ENCODE results near the gene EFCAB6. TPM values are rescaled to one million over a fixed set of nuclear protein-coding genes. Genes with fewer than 3 reads are reported as not detected.

Gene EFCAB6
- total and polyA plus RNA-seq, 11 donors: 0.53 to 2.3 (median 1.5) TPM

DNA sequence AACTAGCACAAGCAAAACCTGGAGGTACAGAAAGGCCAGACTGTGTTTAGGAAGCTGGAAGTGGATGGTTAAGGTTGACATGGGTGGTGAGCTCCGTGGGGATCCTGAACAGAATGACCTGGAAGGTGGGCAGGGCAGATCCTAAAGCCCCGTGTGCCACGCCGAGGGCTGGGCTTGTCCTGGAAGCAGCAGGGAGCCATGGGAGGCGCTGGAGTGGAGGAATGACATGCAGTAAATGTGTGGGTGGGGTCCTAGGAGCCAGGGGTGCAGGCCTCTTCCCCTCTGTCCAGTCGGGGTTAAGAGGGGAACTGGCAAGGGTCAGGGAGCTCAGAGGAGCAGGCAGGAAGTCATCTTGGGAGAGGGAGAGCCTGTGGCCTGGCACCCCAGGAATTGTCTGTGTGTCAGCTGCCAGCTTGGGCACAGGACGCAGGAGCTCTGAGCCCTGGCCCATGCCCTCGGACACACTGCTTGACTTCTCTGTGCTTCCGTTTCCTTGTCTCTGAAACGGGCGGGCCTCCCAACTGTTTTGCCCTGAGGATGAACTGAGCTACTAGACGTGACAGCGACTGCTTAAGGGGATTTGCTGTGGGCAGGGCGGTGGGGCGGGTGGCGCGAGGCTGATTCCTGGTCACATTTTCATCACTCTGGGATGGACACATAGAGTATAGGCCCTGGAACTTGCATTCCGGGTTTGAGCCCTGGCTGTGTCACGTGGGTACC, 324.6 kb downstream of the EFCAB6 start:
- no peak for TF ChIP-seq POLR2A (IDR thresholded peaks at IDR 0.05)
- TF ChIP-seq, protein P1, sequence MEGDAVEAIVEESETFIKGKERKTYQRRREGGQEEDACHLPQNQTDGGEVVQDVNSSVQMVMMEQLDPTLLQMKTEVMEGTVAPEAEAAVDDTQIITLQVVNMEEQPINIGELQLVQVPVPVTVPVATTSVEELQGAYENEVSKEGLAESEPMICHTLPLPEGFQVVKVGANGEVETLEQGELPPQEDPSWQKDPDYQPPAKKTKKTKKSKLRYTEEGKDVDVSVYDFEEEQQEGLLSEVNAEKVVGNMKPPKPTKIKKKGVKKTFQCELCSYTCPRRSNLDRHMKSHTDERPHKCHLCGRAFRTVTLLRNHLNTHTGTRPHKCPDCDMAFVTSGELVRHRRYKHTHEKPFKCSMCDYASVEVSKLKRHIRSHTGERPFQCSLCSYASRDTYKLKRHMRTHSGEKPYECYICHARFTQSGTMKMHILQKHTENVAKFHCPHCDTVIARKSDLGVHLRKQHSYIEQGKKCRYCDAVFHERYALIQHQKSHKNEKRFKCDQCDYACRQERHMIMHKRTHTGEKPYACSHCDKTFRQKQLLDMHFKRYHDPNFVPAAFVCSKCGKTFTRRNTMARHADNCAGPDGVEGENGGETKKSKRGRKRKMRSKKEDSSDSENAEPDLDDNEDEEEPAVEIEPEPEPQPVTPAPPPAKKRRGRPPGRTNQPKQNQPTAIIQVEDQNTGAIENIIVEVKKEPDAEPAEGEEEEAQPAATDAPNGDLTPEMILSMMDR (IDR thresholded peaks at IDR 0.05): no peak
- intact Hi-C loops (cut with DNase I): no loop called here
- H3K4me1 ChIP-seq: peaks cover 0 to 3% (median 0%) of the 10 kb centered on the region in 12 donors
- H3K36me3 ChIP-seq: no peaks in the 10 kb centered on the region
- 65 to 71% (median 67%) methylated on average over 16 to 19 of the region's 19 CpGs for WGBS, 4 donors
- H3K27me3 ChIP-seq: peaks cover 0 to 30% (median 3%) of the 10 kb centered on the region in 9 donors
- ATAC-seq: no peak
- no peak overlapping the region for H3K27ac ChIP-seq
- no peaks in the 10 kb centered on the region for H3K9me3 ChIP-seq
- H3K4me3 ChIP-seq: no peak overlapping the region
- no peak for DNase-seq

DNA sequence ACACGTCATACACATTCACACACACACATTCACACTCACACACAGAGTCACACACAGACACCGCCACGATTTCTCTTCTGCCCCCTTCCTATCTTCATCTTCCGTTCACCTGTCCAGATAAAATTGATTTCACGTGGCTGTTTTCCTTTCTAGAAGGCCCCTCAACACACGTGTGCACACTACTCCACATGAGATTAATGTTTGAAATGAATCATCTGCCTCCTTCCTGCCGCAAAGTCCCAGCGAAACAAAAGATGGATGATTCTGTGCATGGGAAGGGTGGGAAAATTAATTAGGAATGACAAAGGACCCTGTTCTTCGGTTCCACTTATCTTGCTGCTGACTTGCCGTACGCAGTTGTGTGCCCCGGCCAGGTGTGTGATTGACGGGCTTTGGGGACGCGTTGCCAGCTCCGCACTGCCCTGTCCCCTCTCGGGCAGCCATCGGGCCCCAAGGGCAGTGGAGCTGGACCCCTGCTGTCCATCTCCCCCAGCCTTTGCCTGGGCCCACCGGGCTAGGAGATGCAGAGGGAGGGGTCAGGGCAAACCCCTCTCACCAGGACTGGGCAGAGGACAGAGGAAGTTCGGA, 326.5 kb downstream of the EFCAB6 start:
- DNase-seq (no peak), ATAC-seq (no peak)
- intact Hi-C loops (cut with DNase I): no loop called here
- Histone ChIP-seq H3K36me3 (no peaks in the 10 kb centered on the region), H3K4me1 (peaks cover 0 to 3% (median 0%) of the 10 kb centered on the region in 12 donors), H3K27me3 (peaks cover 0 to 33% (median 3%) of the 10 kb centered on the region in 9 donors), H3K9me3 (no peaks in the 10 kb centered on the region), H3K4me3 (no peak overlapping the region), H3K27ac (no peak overlapping the region)
- no peak for TF ChIP-seq POLR2A (IDR thresholded peaks at IDR 0.05)
- TF ChIP-seq, protein P1 (IDR thresholded peaks at IDR 0.05): no peak
- WGBS, 4 donors: 65 to 75% (median 68%) methylated on average over 20 of the region's 20 CpGs

DNA sequence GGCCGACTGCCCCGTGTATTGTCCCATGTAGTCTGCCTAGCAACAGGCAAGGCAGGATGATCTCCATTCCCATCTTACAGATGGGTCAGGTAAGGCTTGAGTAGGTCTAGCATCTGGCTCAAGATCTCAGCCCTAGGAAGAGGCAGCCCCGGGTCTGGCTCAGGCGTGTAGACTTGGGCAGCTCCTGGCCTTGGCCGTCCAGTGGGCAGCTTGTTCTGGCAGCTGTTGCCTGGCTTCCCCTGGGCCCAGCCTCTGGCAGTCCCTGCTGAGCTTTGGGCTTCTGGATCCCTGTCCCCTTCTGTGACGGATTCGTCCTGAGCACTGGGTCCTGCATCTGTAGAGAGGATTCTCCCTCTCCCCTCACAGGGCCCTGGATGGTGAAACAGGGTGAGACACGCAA, 327.9 kb downstream of the EFCAB6 start:
- Histone ChIP-seq H3K36me3 (no peaks in the 10 kb centered on the region), H3K27me3 (peaks cover 0 to 29% (median 3%) of the 10 kb centered on the region in 9 donors), H3K4me3 (no peak overlapping the region), H3K9me3 (no peaks in the 10 kb centered on the region), H3K27ac (no peak overlapping the region), H3K4me1 (peaks cover 0 to 3% (median 0%) of the 10 kb centered on the region in 12 donors)
- intact Hi-C loops (cut with DNase I): loop anchor here in 1 of 10 donors (5.0 kb wide), 1 partner anchor 358 kb away; no protein-coding TSS in a partner anchor
- ATAC-seq: no peak
- TF ChIP-seq POLR2A (IDR thresholded peaks at IDR 0.05): no peak
- TF ChIP-seq, protein P1 (IDR thresholded peaks at IDR 0.05): no peak
- no peak for DNase-seq
- 78 to 90% (median 82%) methylated on average over 6 to 8 of the region's 8 CpGs for WGBS, 4 donors

DNA sequence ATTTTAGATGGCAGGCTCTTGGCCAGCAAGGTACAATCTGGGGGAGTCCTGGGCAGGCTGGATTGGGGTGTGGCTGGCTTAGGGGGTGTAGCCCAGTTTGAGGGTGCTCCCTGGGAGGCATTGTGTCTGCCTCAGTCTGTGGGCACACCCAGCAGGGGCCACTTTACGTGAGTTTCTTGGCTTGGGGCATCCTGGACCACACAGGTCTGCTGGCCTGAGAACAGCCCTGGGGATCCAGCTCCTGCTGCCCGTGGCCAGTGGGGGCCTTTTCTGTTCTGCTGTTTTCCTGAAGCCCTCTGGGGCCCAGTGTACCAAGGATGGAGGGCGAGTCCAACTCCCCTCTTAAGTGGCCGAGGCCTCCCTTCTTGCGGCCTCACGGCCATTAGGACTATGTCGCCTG, 328.4 kb downstream of the EFCAB6 start:
- ATAC-seq (no peak), DNase-seq (no peak)
- Histone ChIP-seq H3K36me3 (no peaks in the 10 kb centered on the region), H3K9me3 (no peaks in the 10 kb centered on the region), H3K27ac (no peak overlapping the region), H3K4me3 (no peak overlapping the region), H3K4me1 (peaks cover 0 to 3% (median 0%) of the 10 kb centered on the region in 12 donors), H3K27me3 (peaks cover 0 to 29% (median 3%) of the 10 kb centered on the region in 9 donors)
- WGBS, 4 donors: 80 to 85% (median 81%) methylated on average over 3 to 7 of the region's 7 CpGs
- intact Hi-C loops (cut with DNase I): loop anchor here in 1 of 10 donors (5.0 kb wide), 1 partner anchor 359 kb away; no protein-coding TSS in a partner anchor
- no peak for TF ChIP-seq POLR2A (IDR thresholded peaks at IDR 0.05)
- TF ChIP-seq, protein P1 (IDR thresholded peaks at IDR 0.05): no peak

All from heart left ventricle (tissue), 16 donors.